ENCODE results near the gene PHEX.

DNA sequence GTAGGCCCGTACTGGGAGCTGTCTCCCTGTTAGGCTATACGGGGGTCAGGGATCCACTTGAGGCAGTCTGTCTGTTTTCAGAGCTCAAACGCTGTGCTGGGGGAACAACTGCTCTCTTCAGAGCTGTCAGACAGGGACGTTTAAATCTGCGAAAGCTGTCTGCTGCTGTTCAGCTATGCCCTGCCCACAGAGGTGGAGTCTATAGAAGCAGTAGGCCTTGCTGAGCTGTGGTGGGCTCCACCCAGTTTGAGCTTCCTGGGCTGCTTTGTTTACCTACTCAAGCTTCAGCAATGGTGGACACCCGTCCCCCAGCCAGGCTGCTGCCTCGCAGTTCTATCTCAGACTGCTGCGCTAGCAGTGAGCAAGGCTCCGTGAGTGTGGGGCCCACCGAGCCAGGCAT is 27.3 kb upstream of the PHEX start:
- TF ChIP-seq, protein P1, sequence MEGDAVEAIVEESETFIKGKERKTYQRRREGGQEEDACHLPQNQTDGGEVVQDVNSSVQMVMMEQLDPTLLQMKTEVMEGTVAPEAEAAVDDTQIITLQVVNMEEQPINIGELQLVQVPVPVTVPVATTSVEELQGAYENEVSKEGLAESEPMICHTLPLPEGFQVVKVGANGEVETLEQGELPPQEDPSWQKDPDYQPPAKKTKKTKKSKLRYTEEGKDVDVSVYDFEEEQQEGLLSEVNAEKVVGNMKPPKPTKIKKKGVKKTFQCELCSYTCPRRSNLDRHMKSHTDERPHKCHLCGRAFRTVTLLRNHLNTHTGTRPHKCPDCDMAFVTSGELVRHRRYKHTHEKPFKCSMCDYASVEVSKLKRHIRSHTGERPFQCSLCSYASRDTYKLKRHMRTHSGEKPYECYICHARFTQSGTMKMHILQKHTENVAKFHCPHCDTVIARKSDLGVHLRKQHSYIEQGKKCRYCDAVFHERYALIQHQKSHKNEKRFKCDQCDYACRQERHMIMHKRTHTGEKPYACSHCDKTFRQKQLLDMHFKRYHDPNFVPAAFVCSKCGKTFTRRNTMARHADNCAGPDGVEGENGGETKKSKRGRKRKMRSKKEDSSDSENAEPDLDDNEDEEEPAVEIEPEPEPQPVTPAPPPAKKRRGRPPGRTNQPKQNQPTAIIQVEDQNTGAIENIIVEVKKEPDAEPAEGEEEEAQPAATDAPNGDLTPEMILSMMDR (IDR thresholded peaks at IDR 0.05; ENCODE audit: insufficient read depth, low read length, poor library complexity, severe bottlenecking), result no peak
- no peak for TF ChIP-seq EZH2phosphoT487 (conservative IDR thresholded peaks at IDR 0.05; ENCODE audit: low read length)
